Stomach smooth muscle (tissue), 2 donors: ENCODE measurements around the gene DDX18.
A peak's percentile ranks its signal among the peaks of the same experiment; 100 is the strongest.

ENCODE experiments used
- H3K27ac ChIP-seq: one replicate; pipeline ENCODE4 v1.7.0; 2013; ENCODE audit warnings: mild to moderate bottlenecking, low read length, inconsistent platforms
- H3K27me3 ChIP-seq, 2 donors: one replicate each; pipeline ENCODE4 v1.7.0; 2013; ENCODE audit warnings: low read length in 2 of 2; ENCODE audit not compliant: insufficient read depth in 2 of 2, control insufficient read depth in 1 of 2
- H3K36me3 ChIP-seq, 2 donors: one replicate each; pipeline ENCODE4 v1.7.0; 2013; ENCODE audit warnings: low read length in 2 of 2; ENCODE audit not compliant: control insufficient read depth in 2 of 2, insufficient read depth in 2 of 2
- H3K4me1 ChIP-seq: one replicate; pipeline ENCODE4 v1.7.0; 2013; ENCODE audit warnings: low read length; ENCODE audit not compliant: control insufficient read depth, insufficient read depth
- H3K4me3 ChIP-seq, 2 donors: one replicate each; pipeline ENCODE4 v1.7.0; 2013; ENCODE audit warnings: low read length in 2 of 2
- H3K9ac ChIP-seq, 2 donors: one replicate each; pipeline ENCODE4 v1.7.0; 2013; ENCODE audit warnings: low read length in 2 of 2, mild to moderate bottlenecking in 1 of 2
- H3K9me3 ChIP-seq, 2 donors: one replicate each; pipeline ENCODE4 v1.7.0; 2013; ENCODE audit warnings: low read length in 2 of 2; ENCODE audit not compliant: control insufficient read depth in 2 of 2
- donor health status: healthy.
- donor health status: Pancreatic carcinoma.

The DDX18 gene

DNA sequence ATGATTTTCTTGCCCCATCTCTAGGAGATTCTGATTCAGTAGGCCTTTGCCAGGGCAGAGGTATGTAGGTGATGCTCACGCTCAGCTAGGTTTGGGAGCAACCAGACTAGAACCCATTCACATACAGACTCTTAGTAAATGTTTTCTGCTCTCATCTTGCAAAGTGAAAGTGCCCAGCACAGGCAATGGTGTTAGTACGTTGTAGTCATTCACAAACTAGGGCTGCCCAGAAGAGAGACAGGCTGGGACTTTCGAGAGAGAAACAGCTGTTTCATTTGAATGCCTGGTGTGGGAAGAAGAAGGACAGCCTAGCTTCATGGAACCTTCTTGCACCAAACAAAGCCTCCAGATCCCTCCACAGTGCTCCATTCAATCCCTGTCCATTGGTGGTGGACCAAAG is 19.4 kb downstream of the DDX18 start:
- peaks cover 13% of the 10 kb centered on the region for H3K4me1 ChIP-seq
- no peak overlapping the region for H3K4me3 ChIP-seq
- no peaks in the 10 kb centered on the region for H3K9me3 ChIP-seq
- peaks cover 21 to 27% of the 10 kb centered on the region in 2 donors for H3K36me3 ChIP-seq
- H3K9ac ChIP-seq, result no peak overlapping the region
- H3K27ac ChIP-seq, result no peak overlapping the region
- H3K27me3 ChIP-seq, result no peaks in the 10 kb centered on the region

DNA sequence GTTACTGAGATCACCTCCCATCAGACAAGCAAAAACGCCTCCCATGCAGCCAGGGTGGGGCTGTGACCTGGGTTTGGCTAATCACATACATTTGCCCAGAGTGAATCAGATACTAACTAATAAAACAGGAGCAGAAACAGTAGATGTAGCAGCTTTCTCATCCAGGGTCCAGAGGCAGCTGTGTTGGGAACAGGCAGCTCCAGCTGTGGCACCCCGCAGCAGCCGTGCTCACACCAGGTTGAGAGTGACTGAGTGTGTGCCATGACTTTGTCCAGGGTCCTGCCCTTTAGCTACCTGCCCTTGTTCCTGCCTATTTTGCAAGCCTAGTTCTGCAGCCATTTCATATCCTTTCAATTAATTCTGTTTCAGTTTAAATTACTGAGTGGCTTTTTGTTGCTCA is 20.5 kb downstream of the DDX18 start:
- Histone ChIP-seq H3K4me1 (peaks cover 13% of the 10 kb centered on the region), H3K27me3 (no peaks in the 10 kb centered on the region), H3K36me3 (peaks cover 12 to 16% of the 10 kb centered on the region in 2 donors), H3K9me3 (no peaks in the 10 kb centered on the region), H3K27ac (no peak overlapping the region), H3K9ac (no peak overlapping the region), H3K4me3 (no peak overlapping the region)

DNA sequence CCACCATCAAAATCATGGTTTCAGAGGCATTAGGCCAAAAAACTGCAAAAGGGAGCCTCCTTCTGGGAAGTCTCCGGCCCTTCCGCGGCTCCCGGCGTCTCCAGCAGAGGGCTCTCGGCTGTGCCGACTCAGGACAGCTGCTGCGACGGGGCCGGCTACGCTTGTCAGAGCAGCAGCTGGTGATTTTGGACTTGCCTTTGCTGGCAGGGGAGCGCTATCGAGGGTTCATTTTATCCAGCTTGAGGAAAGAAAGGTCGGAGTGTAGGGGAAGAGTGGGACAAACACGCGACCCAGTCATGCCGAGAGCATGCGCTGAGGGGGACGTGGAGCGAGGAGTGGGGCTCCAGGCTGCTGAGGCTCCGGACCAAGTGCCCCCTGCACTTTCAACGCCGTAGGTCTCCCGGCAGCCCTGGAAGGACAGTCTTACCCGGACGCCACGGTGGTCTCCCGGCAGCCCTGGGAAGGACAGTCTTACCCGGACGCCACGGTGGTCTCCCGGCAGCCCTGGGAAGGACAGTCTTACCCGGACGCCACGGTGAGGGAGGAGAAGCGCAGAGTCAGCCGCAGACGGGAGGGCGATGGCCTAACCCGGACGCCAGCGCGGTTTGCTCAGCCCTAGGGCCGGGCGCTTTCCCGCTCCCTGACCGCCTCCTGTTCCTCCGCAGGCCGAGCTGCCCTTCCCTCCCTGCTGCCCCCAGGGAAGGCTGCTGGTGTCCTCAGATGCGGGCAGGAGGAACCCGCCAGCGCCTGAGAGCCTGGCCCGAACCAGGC is 21.7 kb downstream of the DDX18 start:
- Histone ChIP-seq H3K4me3 (peak overlapping the region; percentile 59 to 81), H3K36me3 (peaks cover 7 to 11% of the 10 kb centered on the region in 2 donors), H3K9me3 (no peaks in the 10 kb centered on the region), H3K4me1 (peaks cover 13% of the 10 kb centered on the region), H3K27ac (peak overlapping the region; percentile 18), H3K9ac (peak overlapping the region; percentile 61 to 79), H3K27me3 (no peaks in the 10 kb centered on the region)

DNA sequence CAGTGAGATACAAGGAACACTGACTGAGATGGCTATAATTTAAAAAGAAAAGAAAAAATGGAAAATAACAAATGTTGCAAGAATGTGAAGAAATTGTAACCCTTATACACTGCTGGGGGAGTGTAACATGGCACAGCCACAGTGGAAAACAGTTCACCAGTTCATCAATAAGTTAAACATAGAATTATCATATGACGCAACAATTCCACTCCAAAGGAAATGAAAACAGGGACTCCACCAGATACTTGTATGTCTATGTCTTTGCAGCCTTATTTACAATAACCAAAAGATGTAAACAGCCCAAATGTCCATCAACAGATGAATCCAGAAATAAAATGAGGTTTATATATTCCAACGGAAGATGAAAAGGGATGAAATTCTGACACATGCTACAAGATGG is 30.8 kb downstream of the DDX18 start:
- no peaks in the 10 kb centered on the region for H3K36me3 ChIP-seq
- H3K9ac ChIP-seq, result no peak overlapping the region
- peaks cover 3 to 14% of the 10 kb centered on the region in 2 donors for H3K27me3 ChIP-seq
- H3K9me3 ChIP-seq, result no peaks in the 10 kb centered on the region
- no peaks in the 10 kb centered on the region for H3K4me1 ChIP-seq
- no peak overlapping the region for H3K27ac ChIP-seq
- no peak overlapping the region for H3K4me3 ChIP-seq

DNA sequence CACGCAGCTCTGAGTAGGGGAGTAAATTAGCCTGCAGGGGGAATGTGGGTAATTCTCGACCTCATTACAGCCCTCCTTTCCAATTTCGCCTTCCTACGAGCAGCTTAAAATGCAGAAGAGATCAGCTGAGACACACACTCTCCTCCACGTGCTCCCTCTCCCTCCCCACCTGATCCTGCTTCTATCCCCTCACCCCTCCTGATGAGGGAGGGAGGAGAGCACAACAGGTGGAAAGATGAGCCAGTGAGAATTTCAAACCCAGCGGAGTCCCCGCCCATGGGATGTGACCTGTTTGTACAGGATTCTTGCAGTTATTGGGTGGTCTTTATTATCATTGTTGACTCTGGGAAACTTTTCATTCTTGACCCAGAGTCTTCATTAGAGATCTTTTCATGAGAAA is 35.5 kb downstream of the DDX18 start:
- H3K36me3 ChIP-seq, result no peaks in the 10 kb centered on the region
- no peak overlapping the region for H3K9ac ChIP-seq
- no peak overlapping the region for H3K27ac ChIP-seq
- no peaks in the 10 kb centered on the region for H3K9me3 ChIP-seq
- H3K27me3 ChIP-seq, result peaks cover 14 to 16% of the 10 kb centered on the region in 2 donors
- H3K4me3 ChIP-seq, result no peak overlapping the region
- no peaks in the 10 kb centered on the region for H3K4me1 ChIP-seq

DNA sequence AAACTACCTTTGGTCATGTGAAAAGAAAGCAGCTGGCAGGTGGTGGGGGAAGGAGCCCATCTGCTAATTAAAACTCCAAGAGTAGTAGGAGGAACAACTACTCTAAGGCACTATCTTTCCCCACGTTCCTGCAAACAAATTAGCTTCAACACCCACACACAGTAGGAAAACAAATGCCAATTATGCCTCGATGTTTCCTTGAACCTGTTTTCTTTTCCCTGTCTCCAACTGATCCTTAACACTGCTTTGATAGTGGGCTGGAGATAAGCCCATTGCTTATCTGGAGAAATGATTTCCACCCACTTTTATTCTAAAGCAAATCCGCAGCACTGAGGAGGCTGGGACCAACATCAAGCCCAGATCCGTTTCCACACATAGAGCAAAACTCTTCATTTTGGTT is 36.0 kb downstream of the DDX18 start:
- Histone ChIP-seq H3K27ac (no peak overlapping the region), H3K4me3 (no peak overlapping the region), H3K4me1 (no peaks in the 10 kb centered on the region), H3K27me3 (peaks cover 14 to 16% of the 10 kb centered on the region in 2 donors), H3K9ac (no peak overlapping the region), H3K9me3 (no peaks in the 10 kb centered on the region), H3K36me3 (no peaks in the 10 kb centered on the region)

DNA sequence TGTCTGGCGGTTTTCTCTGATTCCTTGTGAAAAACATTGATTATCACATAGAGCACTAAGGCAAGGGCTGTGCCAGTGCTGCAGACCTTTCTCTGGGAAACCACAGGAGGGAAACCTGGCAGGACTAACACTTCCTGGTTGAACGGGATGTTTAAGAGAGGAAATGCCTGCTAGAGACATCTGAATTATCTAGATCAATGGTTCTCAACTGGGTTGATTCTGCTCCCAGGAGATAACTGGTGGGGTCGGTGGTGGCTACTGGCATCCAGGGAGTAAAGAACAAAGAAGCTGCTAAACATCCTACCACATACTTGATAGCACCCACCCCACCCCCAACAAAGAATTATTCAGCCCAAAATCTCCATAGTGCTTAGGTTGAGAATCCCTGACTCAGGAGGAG is 37.5 kb downstream of the DDX18 start:
- Histone ChIP-seq H3K9ac (no peak overlapping the region), H3K27me3 (peaks cover 11 to 14% of the 10 kb centered on the region in 2 donors), H3K4me1 (peaks cover 2% of the 10 kb centered on the region), H3K9me3 (no peaks in the 10 kb centered on the region), H3K36me3 (no peaks in the 10 kb centered on the region), H3K27ac (no peak overlapping the region), H3K4me3 (no peak overlapping the region)

DNA sequence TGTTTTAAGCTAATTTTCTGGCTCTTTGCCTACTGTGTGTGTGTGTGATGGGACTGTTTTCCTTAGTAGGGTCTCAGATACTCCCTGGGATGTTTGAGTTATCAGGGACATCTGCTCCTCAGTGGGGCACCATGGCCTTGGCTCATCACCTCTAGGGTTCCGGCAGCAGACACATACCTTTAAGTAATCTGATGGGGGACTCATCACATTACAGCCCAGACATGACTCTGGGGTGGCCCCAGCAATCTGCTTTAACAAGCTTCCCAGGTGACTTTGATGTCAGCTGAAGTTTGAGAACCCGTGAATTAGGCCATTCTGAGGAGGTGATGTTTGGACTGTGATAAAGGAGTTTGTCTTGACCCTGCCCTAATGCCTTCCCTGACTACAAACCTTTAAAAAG is 38.8 kb downstream of the DDX18 start:
- Histone ChIP-seq H3K9me3 (no peaks in the 10 kb centered on the region), H3K4me3 (no peak overlapping the region), H3K36me3 (no peaks in the 10 kb centered on the region), H3K27me3 (peaks cover 10 to 13% of the 10 kb centered on the region in 2 donors), H3K9ac (no peak overlapping the region), H3K4me1 (peaks cover 2% of the 10 kb centered on the region), H3K27ac (no peak overlapping the region)

DNA sequence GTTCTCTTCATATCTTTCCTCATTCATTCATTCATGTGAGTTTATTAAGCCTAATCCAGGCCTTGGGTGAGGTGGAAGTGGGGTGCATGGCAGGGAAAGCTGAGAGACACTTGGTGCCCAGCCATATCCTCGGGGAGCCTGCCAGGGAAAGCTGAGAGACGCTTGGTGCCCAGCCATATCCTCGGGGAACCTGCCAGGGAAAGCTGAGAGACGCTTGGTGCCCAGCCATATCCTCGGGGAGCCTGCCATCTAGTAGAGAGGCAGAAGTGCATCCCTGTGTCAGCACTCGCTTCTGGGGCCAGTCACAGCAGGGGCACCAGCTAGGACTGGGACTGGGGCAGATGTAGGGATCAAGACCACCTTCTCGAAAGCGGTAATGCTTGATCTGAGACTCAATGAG is 39.4 kb downstream of the DDX18 start:
- peaks cover 7 to 11% of the 10 kb centered on the region in 2 donors for H3K27me3 ChIP-seq
- H3K27ac ChIP-seq, result no peak overlapping the region
- no peaks in the 10 kb centered on the region for H3K9me3 ChIP-seq
- no peaks in the 10 kb centered on the region for H3K36me3 ChIP-seq
- no peak overlapping the region for H3K4me3 ChIP-seq
- peaks cover 2% of the 10 kb centered on the region for H3K4me1 ChIP-seq
- H3K9ac ChIP-seq, result no peak overlapping the region

DNA sequence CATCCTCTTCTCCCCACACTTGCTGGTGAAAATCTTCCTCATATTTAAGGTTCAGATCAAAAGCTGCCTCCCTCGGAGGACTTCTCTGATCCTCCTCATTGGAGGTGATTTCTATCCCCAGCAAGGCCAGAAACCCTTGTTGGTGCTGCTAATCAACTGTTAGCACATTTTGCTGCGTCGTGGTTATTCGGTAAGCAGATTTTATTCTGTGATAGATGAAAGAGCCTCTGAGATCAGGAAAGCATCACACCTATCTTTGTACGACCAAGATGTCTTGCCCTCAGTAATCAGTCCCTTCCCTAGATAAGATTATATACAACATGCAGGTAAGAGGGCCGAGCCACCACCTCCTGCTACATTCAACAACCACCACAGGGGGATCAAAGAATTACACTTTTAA is 40.1 kb downstream of the DDX18 start:
- no peaks in the 10 kb centered on the region for H3K36me3 ChIP-seq
- H3K9me3 ChIP-seq, result no peaks in the 10 kb centered on the region
- no peak overlapping the region for H3K27ac ChIP-seq
- H3K4me1 ChIP-seq, result peaks cover 2% of the 10 kb centered on the region
- peaks cover 6 to 18% of the 10 kb centered on the region in 2 donors for H3K27me3 ChIP-seq
- no peak overlapping the region for H3K4me3 ChIP-seq
- H3K9ac ChIP-seq, result no peak overlapping the region

DNA sequence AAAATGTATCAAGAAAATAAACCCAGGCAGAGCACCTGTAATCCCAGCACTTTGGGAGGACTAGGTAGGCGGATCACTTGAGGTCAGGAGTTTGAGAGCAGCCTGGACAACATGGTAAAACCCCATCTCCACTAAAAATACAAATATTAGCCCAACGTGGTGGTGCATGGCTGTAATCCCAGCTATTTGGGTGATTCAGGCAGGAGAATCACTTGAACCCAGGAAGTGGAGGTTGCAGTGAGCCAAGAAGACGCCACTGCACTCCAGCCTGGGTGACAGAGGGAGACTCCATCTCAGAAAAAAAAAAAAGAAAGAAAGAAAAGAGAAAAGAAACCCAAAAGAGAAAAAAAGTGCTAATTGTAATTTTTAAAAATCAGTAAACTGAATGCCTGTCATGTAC is 41.4 kb downstream of the DDX18 start:
- Histone ChIP-seq H3K36me3 (no peaks in the 10 kb centered on the region), H3K27me3 (peaks cover 5 to 25% of the 10 kb centered on the region in 2 donors)

More for the DNA sequence above, 41.4 kb downstream of the DDX18 start:
- peaks cover 2% of the 10 kb centered on the region for H3K4me1 ChIP-seq
- H3K9me3 ChIP-seq, result no peaks in the 10 kb centered on the region
- no peak overlapping the region for H3K9ac ChIP-seq
- no peak overlapping the region for H3K27ac ChIP-seq
- no peak overlapping the region for H3K4me3 ChIP-seq
